ENCODE data around the gene LRRC25.

The LRRC25 gene

DNA sequence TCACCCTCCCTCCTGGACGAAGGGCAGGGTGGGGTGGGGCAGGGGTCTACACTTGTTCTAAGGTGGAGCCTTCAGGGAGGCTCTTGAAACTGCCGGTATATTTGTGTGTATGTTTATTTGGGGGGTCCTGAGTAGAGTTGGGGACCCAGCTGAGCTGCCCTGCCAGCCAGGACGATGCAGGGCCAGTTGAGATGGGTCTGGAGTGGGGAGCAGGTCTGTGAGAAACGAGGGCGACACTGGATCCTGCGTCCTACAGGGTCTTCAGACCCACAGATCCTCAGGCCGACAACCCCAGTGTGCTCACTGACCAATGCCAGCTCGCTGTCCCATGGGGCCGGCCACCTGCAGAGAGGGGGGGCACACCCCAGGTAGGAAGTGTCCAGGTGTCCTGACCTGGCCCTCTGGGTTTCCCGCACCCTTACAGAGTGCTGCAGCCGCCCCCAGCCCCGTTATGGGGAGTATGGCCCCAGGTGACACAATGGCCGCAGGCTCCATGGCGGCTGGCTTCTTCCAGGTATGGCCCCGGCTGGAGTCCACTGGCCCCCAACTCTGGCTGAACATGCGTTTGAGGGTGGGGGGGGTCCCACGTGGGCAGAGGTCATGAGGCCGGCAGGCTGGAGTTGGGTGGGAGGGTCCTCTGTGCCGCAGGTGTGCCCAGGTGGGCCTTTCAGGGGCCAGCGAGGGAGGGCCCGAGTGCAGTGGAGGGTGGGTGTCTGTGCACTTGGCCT lies 33.2 kb upstream of the LRRC25 start:
- DNase-seq (ENCODE audit: low read depth), result no peak
- no peak overlapping the region for H3K4me3 ChIP-seq (ENCODE audit: low read length)
- TF ChIP-seq, protein P1, sequence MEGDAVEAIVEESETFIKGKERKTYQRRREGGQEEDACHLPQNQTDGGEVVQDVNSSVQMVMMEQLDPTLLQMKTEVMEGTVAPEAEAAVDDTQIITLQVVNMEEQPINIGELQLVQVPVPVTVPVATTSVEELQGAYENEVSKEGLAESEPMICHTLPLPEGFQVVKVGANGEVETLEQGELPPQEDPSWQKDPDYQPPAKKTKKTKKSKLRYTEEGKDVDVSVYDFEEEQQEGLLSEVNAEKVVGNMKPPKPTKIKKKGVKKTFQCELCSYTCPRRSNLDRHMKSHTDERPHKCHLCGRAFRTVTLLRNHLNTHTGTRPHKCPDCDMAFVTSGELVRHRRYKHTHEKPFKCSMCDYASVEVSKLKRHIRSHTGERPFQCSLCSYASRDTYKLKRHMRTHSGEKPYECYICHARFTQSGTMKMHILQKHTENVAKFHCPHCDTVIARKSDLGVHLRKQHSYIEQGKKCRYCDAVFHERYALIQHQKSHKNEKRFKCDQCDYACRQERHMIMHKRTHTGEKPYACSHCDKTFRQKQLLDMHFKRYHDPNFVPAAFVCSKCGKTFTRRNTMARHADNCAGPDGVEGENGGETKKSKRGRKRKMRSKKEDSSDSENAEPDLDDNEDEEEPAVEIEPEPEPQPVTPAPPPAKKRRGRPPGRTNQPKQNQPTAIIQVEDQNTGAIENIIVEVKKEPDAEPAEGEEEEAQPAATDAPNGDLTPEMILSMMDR (conservative IDR thresholded peaks at IDR 0.05; ENCODE audit: low read length), result no peak

DNA sequence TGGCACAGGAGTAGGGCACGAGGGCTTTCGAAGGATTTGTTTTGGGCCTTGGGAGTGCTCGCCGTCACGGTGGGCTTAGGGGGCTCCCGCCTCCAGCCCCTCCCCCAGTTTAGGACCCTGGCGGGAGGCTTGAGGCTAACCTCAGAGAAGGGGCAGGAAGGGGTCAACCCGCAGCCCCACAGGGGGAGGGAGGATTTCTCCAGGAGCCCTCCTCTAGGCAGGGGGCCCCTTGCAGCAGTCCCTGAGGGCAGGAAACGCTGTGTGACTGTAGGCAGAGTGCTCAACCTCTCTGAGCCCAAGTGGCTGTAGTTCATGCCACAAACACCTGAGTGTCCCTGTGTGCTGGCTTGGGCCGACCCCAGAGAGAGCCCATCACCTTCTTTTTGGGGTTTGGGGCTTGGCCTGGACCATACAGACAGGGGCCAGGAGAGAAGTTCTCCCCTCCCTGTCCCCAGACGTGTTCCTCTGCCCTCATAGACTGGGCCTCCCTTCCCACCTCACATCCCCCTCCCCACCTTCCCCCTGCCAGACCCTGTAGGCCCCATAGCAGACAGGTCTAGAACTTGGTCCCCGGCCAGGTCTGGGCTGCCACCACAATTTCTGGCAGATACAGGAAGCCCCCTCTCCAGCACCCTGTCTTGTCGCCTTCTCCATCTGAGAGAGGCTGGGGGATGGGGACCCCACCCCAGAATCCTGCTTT lies 32.4 kb upstream of the LRRC25 start:
- TF ChIP-seq, protein P1 (conservative IDR thresholded peaks at IDR 0.05; ENCODE audit: low read length), result no peak
- DNase-seq (ENCODE audit: low read depth), result no peak
- H3K4me3 ChIP-seq (ENCODE audit: low read length), result peak overlapping the region; percentile 29

DNA sequence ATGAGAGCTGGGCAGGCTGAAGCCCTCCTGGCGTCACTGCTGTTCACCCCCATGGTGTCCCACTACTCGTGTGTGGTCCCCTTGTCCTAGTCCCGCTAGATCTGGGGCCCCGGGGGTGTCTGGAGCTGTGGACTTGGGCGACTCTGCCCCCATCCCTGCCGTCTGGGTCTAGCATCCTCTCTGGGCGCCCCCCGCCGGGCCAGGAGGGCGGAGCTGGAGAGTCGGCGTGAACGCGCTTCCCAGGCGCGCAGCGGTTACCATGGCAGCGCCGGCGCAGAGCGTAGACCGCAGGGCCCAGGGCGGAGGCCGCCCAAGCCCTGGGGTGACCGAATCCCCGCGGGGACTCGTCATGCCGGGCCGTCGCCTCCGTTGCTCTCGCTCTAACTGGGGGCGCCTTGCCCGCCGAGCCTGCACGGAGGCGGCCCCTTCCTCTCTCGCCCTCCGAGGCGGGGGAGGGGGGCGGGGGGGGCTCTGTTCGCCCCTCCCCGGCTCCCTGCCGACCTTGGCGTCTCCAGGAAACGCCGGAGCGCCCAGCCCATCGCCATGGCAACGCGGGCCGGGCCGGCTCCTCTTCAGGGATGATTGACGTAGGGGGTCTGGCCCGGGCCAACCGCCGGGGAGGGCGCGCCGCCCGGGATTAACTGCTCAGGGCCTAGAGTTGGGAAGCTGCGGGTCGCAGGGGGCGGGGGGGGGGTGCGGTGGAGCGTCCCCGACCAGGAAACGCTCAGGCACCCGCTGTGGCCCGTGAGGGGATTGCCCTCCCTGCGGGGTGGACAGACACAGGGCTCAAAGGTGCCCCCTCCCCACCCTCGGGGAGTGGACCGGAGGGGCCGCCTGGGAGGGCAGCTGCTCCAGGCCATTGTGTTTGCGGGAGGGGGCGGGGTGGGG lies 31.6 kb upstream of the LRRC25 start:
- DNase-seq (ENCODE audit: low read depth), result peak; percentile 78
- peak overlapping the region; percentile 29 for H3K4me3 ChIP-seq (ENCODE audit: low read length)
- TF ChIP-seq, protein P1 (conservative IDR thresholded peaks at IDR 0.05; ENCODE audit: low read length), result no peak; the same call in 1 of the 2 replicates

DNA sequence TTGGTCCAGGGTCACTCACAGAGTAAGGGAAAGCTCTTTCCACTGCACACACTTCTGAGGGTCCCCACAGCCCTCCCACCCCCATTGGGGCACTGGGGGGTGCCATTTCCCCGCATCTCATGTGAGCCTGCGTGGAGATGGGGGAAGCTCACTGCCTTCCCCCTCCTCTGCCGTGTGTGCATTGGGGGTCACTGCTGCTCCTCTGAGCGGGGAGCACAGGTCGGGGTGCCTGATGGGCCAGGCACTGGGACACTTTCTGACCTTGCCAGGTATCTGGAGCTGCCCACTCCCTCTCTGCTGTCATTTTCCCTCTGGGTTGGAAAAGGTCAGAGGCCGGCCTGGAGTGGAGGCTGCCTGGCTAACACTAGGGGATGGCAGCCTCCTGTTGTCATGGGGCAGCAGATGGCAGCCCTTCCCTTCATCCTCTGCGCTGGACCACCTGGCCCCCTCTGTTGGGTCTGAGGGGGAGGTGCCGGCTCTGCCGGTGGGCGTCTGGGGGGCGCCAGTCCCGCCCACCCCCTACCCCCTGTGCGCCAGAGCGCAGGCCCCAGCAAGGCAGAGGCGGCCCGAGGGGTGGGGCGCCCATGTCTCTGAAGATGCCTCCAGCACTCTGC lies 30.9 kb upstream of the LRRC25 start:
- no peak for DNase-seq (ENCODE audit: low read depth)
- TF ChIP-seq, protein P1 (conservative IDR thresholded peaks at IDR 0.05; ENCODE audit: low read length), result no peak
- H3K4me3 ChIP-seq (ENCODE audit: low read length), result no peak overlapping the region

DNA sequence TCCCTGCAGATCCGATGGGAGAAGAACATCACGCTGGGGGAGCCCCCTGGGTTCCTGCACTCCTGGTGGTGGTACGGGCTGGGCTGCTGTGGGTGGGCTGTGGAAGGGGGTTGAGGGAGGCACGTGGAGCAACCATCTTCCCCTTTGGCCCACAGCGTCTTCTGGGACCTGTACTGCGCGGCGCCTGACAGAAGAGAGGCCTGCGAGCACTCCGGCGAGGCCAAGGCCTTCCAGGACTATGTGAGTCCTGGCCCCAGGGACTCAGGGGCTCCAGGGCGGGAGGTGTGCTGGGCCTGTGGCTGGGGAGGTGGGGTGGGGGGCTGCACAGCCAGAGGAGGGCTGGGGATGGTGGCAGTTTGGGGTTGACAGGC lies 30.3 kb upstream of the LRRC25 start:
- DNase-seq (ENCODE audit: low read depth), result no peak
- TF ChIP-seq, protein P1 (conservative IDR thresholded peaks at IDR 0.05; ENCODE audit: low read length), result no peak
- H3K4me3 ChIP-seq (ENCODE audit: low read length), result no peak overlapping the region

DNA sequence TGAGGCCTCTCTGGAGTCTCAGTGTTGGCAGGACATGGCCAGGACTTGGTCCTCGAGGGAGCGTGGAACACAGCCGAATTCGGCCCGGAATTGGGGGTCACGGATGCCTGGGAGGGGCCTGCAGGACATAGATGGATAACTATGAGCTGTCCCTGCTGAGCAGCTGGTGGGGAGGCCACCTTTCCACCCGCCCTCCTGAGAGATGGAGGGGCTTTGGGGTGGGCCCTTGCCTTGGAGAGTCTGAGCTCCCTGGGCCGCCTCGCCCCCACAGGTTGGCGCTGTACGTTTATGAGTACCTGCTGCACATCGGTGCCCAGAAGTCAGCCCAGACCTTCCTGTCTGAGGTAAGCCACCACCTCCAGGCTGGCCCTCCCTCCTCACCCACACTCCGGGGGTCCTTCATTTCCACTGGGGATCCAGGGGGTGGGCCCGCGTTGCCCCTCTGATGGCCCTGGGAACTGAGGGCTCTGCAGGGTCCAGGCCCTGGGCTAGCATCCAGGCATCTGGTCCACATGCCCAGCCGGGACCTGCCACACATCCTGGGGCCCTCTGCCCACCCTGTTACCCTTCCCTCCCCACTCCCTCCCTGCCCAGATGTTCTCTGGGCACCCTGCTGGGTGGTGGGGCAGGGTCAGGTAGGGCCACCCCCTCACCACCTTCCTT lies 29.8 kb upstream of the LRRC25 start:
- DNase-seq (ENCODE audit: low read depth), result no peak
- no peak overlapping the region for H3K4me3 ChIP-seq (ENCODE audit: low read length)
- TF ChIP-seq, protein P1 (conservative IDR thresholded peaks at IDR 0.05; ENCODE audit: low read length), result no peak
